Fibroblast of lung (primary cell): ENCODE results near the gene FEZF1. TPM values are rescaled to one million over a fixed set of nuclear protein-coding genes. Genes with fewer than 3 reads are reported as not detected.
"Not testable (repeated sequence)": the region's sequence is repeated elsewhere in the genome, so short reads cannot be mapped to it uniquely, and the experiment has no call there.

Experiments used
- DNase-seq, 2 donors: peaks; one replicate each; pipeline versions ENCODE4 v3.0.0 to v3.0.0-alpha.2; 2010; ENCODE audit warnings: low read depth in 2 of 2
- H2AFZ ChIP-seq: 2 replicates; pipeline ENCODE4 v1.5.1; 2012; ENCODE audit warnings: low read length, control low read depth, inconsistent platforms
- H3K27ac ChIP-seq: 2 replicates; pipeline ENCODE4 v1.5.1; 2011; ENCODE audit warnings: low read length, control low read depth; ENCODE audit not compliant: insufficient read depth
- H3K27me3 ChIP-seq: 2 replicates; pipeline ENCODE4 v1.5.1; 2011; ENCODE audit warnings: mild to moderate bottlenecking, low read length; ENCODE audit not compliant: control insufficient read depth, insufficient read depth
- H3K36me3 ChIP-seq: 2 replicates; pipeline ENCODE4 v1.5.1; 2011; ENCODE audit warnings: low read length; ENCODE audit not compliant: control insufficient read depth, insufficient read depth
- H3K4me1 ChIP-seq: 2 replicates; pipeline ENCODE4 v1.5.1; 2011; ENCODE audit warnings: low read length; ENCODE audit not compliant: control insufficient read depth, insufficient read depth; ENCODE audit errors: extremely low read depth
- H3K4me2 ChIP-seq: 2 replicates; pipeline ENCODE4 v1.5.1; 2011; ENCODE audit warnings: low read length, control low read depth; ENCODE audit not compliant: insufficient read depth; ENCODE audit errors: extremely low read depth
- H3K4me3 ChIP-seq, 4 experiments: fragments of 200-600 bp in 1 of 4; sonication (generic) in 1 of 4; replicated peaks in 1 of 4; 2 replicates each; pipeline ENCODE4 v1.5.1; 2011 to 2016; ENCODE audit warnings: low read length in 4 of 4, low read depth in 3 of 4, mild to moderate bottlenecking in 3 of 4, control low read depth in 2 of 4, inconsistent platforms in 1 of 4, mixed read lengths in 1 of 4; ENCODE audit not compliant: insufficient read depth in 1 of 4; ENCODE audit errors: control extremely low read depth in 1 of 4
- H3K79me2 ChIP-seq: 2 replicates; pipeline ENCODE4 v1.5.1; 2012; ENCODE audit warnings: mild to moderate bottlenecking, low read length, inconsistent platforms; ENCODE audit not compliant: control insufficient read depth, insufficient read depth
- H3K9ac ChIP-seq: 2 replicates; pipeline ENCODE4 v1.5.1; 2011; ENCODE audit warnings: mild to moderate bottlenecking, low read length, control low read depth; ENCODE audit not compliant: insufficient read depth
- H3K9me3 ChIP-seq: 2 replicates; pipeline ENCODE4 v1.5.1; 2012; ENCODE audit warnings: low read depth, low read length; ENCODE audit not compliant: control insufficient read depth, insufficient read depth
- H4K20me1 ChIP-seq: 2 replicates; pipeline ENCODE4 v1.5.1; 2011; ENCODE audit warnings: low read length; ENCODE audit not compliant: control insufficient read depth, insufficient read depth; ENCODE audit errors: extremely low read depth
- EZH2 ChIP-seq: IDR thresholded peaks from 2 replicates; pipeline ENCODE4 v1.5.1; 2012; ENCODE audit warnings: low read length, control low read depth, mild to moderate bottlenecking; ENCODE audit errors: missing control alignments
- polyA plus RNA-seq, 2 donors: library from polyadenylated mRNA; depleted of rRNA in 1 of 2; stranded (reverse) in 1 of 2; unstranded in 1 of 2; fragments of >200 nt; gene quantifications; 2 replicates each; pipeline ENCODE4 v1.2.1, GENCODE V29; 2011 to 2012; ENCODE audit warnings: missing spikeins in 1 of 2
- total RNA-seq: library from RNA; depleted of rRNA; stranded (reverse); fragments of >200 nt; gene quantifications from 2 replicates; pipeline ENCODE4 v1.2.1, GENCODE V29; 2014
- TF ChIP-seq, protein P1 (sequence below), 2 donors: IDR thresholded peaks in 1 of 2; conservative IDR thresholded peaks in 1 of 2; 1 replicate in 1 of 2; 2 replicates in 1 of 2; pipeline ENCODE4 v1.5.1; 2011 to 2012; ENCODE audit warnings: low read length in 2 of 2, control low read depth in 1 of 2, inconsistent platforms in 1 of 2, low read depth in 1 of 2, mild to moderate bottlenecking in 1 of 2

FEZF1 gene
- total and polyA plus RNA-seq, 2 donors (not counting 1 experiment from before 2014, with no cell fraction given): not detected

DNA sequence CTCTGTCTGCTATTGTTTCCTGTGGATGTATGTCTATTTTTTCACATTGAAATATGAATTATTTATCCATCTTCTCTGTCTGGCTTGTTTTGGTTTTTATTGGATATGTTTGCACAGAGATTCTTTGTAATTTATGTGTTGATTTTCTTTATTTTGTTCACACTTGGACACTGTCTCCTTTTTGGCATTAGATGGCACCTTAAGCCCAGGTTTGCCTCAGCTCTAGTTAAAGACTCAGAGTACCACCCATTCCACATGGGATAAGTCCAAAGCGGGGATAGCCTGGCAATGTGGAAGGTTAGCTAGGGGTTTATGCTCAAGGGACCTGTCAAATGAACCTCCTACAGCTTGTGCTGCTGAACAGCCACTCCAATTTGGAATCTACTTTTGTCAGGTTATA is 14.1 kb downstream of the FEZF1 start:
- Histone ChIP-seq H2AFZ (no peak overlapping the region), H4K20me1 (no peaks in the 10 kb centered on the region), H3K27me3 (no peaks in the 10 kb centered on the region), H3K9ac (no peak overlapping the region), H3K4me3 (no peak overlapping the region), H3K79me2 (no peaks in the 10 kb centered on the region), H3K9me3 (no peaks in the 10 kb centered on the region), H3K27ac (no peak overlapping the region), H3K4me2 (no peak overlapping the region), H3K36me3 (no peaks in the 10 kb centered on the region), H3K4me1 (no peaks in the 10 kb centered on the region)
- no peak for DNase-seq
- TF ChIP-seq, protein P1, sequence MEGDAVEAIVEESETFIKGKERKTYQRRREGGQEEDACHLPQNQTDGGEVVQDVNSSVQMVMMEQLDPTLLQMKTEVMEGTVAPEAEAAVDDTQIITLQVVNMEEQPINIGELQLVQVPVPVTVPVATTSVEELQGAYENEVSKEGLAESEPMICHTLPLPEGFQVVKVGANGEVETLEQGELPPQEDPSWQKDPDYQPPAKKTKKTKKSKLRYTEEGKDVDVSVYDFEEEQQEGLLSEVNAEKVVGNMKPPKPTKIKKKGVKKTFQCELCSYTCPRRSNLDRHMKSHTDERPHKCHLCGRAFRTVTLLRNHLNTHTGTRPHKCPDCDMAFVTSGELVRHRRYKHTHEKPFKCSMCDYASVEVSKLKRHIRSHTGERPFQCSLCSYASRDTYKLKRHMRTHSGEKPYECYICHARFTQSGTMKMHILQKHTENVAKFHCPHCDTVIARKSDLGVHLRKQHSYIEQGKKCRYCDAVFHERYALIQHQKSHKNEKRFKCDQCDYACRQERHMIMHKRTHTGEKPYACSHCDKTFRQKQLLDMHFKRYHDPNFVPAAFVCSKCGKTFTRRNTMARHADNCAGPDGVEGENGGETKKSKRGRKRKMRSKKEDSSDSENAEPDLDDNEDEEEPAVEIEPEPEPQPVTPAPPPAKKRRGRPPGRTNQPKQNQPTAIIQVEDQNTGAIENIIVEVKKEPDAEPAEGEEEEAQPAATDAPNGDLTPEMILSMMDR (conservative IDR thresholded peaks at IDR 0.05 in 1 of 2, IDR thresholded peaks at IDR 0.05 in 1 of 2; ENCODE audit: low read depth in 1 of 2, low read length in 2 of 2): no peak
- TF ChIP-seq EZH2: no peak

DNA sequence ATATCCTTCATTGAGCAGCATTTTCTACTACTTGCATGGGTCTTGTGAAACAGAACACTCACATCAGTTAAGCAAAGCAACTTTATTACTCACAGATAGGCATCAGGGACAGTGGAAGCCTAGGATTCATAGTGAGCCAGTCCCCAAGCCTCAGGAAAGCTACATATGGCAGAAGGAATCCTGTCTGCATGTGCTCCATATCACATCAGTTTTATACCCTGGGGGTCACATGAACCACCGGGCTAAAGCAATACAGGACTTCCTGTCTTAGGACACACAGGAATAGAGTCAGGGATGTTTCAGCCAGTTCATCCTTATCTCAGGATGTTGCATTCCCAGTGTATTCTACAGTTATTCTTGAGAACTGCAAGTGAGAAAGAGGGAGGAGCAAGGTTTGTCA is 15.1 kb downstream of the FEZF1 start:
- DNase-seq: no peak
- Histone ChIP-seq H3K27ac (no peak overlapping the region), H2AFZ (no peak overlapping the region)

DNA sequence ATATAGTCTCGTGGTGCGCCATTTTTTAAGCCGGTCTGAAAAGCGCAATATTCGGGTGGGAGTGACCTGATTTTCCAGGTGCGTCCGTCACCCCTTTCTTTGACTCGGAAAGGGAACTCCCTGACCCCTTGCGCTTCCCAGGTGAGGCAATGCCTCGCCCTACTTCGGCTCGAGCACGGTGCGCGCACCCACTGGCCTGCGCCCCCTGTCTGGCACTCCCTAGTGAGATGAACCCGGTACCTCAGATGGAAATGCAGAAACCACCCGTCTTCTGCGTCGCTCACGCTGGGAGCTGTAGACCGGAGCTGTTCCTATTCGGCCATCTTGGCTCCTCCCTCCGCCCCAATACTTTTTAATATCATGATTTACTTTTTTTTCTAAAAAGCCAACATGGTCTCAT is 19.9 kb downstream of the FEZF1 start:
- not testable (repeated sequence) for H3K27me3 ChIP-seq, H3K9me3 ChIP-seq, H3K4me1 ChIP-seq, H3K4me3 ChIP-seq, H3K4me2 ChIP-seq, H4K20me1 ChIP-seq, H3K79me2 ChIP-seq, H3K36me3 ChIP-seq, DNase-seq, H3K9ac ChIP-seq, H3K27ac ChIP-seq, H2AFZ ChIP-seq

More for the DNA sequence above, 15.1 kb downstream of the FEZF1 start:
- TF ChIP-seq, protein P1 (conservative IDR thresholded peaks at IDR 0.05 in 1 of 2, IDR thresholded peaks at IDR 0.05 in 1 of 2; ENCODE audit: low read depth in 1 of 2, low read length in 2 of 2): no peak
- no peak for TF ChIP-seq EZH2
- Histone ChIP-seq H3K4me1 (no peaks in the 10 kb centered on the region), H3K27me3 (no peaks in the 10 kb centered on the region), H3K36me3 (no peaks in the 10 kb centered on the region), H4K20me1 (no peaks in the 10 kb centered on the region), H3K4me3 (no peak overlapping the region), H3K79me2 (no peaks in the 10 kb centered on the region), H3K4me2 (no peak overlapping the region), H3K9ac (no peak overlapping the region), H3K9me3 (no peaks in the 10 kb centered on the region)
